ENCODE results near the gene RNASE9. TPM values are rescaled to one million over a fixed set of nuclear protein-coding genes. Genes with fewer than 3 reads are reported as not detected.

Gene RNASE9
- total RNA-seq, 4 donors from 2014 or later = not detected

DNA sequence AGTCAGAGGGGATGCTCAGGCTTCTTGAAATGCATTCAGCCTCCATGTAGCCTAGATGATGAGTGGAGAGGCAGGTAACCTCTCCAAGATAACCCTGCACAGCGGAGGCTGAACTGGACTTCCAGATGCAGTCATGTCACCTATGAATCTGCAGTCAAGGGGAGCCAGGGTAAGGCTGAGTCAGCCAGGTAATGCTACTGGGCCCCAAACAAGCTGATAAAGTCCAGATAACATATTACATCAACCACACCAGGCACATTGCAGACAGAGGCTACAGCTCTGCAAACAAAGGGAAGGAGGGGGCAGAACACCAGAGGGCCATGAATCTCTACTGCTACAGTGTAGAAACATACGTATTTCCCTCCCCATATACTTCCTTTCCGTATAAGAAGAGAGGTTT is 14.0 kb downstream of the RNASE9 start:
- intact Hi-C loops (cut with DNase I; ENCODE audit: low total_unique reads) = no loop called here
- TF ChIP-seq, protein P1, sequence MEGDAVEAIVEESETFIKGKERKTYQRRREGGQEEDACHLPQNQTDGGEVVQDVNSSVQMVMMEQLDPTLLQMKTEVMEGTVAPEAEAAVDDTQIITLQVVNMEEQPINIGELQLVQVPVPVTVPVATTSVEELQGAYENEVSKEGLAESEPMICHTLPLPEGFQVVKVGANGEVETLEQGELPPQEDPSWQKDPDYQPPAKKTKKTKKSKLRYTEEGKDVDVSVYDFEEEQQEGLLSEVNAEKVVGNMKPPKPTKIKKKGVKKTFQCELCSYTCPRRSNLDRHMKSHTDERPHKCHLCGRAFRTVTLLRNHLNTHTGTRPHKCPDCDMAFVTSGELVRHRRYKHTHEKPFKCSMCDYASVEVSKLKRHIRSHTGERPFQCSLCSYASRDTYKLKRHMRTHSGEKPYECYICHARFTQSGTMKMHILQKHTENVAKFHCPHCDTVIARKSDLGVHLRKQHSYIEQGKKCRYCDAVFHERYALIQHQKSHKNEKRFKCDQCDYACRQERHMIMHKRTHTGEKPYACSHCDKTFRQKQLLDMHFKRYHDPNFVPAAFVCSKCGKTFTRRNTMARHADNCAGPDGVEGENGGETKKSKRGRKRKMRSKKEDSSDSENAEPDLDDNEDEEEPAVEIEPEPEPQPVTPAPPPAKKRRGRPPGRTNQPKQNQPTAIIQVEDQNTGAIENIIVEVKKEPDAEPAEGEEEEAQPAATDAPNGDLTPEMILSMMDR (IDR thresholded peaks at IDR 0.05) = no peak
- no peak for TF ChIP-seq POLR2A (IDR thresholded peaks at IDR 0.05)

DNA sequence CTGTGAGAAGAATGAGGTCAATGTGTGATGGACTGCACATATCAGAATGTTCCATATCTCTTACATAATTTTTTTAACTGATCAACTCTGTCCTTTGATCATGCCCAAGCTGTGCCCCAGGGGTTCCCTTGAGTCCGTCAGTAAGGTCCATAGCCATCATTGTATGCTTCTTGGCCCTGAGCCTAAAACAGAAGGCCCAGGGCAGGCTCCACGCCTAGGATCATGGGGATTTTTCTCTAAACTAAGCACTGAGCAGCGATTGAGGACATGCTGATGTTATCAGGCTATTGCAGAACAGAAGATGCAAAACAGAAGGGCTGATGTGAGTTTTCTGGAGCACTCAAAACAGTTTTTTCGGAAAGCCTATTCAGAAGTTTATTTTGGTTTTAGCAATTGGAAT is 20.9 kb downstream of the RNASE9 start:
- H3K36me3 ChIP-seq = no peaks in the 10 kb centered on the region
- no peaks in the 10 kb centered on the region for H3K4me1 ChIP-seq
- no peaks in the 10 kb centered on the region for H3K9me3 ChIP-seq
- H3K27me3 ChIP-seq = no peaks in the 10 kb centered on the region
- intact Hi-C loops (cut with DNase I; ENCODE audit: low total_unique reads) = no loop called here
- no peak for TF ChIP-seq POLR2A (IDR thresholded peaks at IDR 0.05)
- TF ChIP-seq, protein P1 (IDR thresholded peaks at IDR 0.05) = no peak
- H3K27ac ChIP-seq = no peak overlapping the region
- H3K4me3 ChIP-seq = no peak overlapping the region
- DNase-seq = no peak

More for the DNA sequence above, 14.0 kb downstream of the RNASE9 start:
- Histone ChIP-seq H3K36me3 (no peaks in the 10 kb centered on the region), H3K27ac (no peak overlapping the region), H3K4me3 (no peak overlapping the region), H3K4me1 (no peaks in the 10 kb centered on the region), H3K9me3 (no peaks in the 10 kb centered on the region), H3K27me3 (no peaks in the 10 kb centered on the region)
- DNase-seq = no peak

DNA sequence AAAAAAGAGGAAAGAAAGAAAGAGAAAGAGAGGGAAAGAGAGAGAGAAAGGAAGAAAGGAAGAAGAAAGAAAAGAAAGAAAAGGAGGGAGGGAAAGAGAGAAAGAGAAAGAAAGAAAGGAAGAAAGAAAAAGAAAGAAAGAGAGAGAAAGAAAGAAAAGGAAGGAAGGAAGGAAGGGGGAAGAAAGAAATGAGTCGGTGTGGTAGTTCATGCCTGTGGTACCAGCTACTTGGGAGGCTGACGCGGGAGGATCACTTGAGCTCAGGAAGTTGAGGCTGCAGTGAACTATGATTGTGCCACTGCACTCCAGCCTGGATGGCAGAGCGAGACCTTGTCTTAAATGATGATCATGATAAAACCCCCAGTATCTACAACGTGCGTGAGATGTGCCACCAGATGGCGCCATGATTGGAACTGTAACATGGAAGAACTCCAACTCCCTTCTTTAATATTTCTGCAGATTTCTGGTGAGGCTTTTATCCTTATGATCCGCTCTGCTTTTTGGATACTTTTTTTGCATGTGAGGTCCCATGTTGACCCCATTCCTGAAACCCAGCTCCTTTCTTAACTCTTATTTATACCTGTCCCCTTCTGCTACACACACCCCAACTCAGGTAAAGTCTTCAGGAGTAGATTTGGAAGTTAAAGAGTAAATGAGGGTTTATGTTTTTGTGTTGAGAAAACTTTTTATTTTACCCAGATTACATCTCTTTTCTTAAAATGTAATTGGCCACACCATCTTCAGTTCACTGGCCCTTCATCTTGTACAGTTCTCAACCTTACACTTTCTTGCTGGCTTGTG is 29.9 kb downstream of the RNASE9 start:
- Histone ChIP-seq H3K4me1 (no peaks in the 10 kb centered on the region), H3K27me3 (no peaks in the 10 kb centered on the region), H3K9me3 (no peaks in the 10 kb centered on the region), H3K4me3 (no peak overlapping the region), H3K27ac (no peak overlapping the region), H3K36me3 (no peaks in the 10 kb centered on the region)
- intact Hi-C loops (cut with DNase I; ENCODE audit: low total_unique reads) = no loop called here
- DNase-seq = peak; percentile 63 to 76
- no peak for TF ChIP-seq POLR2A (IDR thresholded peaks at IDR 0.05)
- TF ChIP-seq, protein P1 (IDR thresholded peaks at IDR 0.05) = peak; percentile 47 to 67 (median 56)

DNA sequence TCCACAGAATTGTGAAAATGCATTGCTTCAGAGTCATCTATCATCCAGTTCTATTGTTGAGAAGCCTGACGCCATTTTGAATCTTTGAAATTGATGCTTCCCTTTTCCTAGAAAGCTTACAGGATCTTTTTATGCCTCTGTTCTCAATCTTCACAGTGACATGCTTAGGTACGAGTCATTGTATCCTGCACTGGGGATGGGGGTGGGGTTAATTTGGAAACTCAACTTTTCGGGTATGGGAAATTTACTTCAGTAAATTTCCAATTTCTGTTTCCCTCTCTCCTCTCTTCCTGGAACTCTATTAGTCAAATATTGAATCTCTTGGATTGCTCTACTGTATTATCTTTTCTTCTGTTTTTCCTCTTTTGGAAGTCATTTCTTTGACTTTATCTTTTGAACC is 31.0 kb downstream of the RNASE9 start:
- no peaks in the 10 kb centered on the region for H3K4me1 ChIP-seq
- no peak overlapping the region for H3K4me3 ChIP-seq
- TF ChIP-seq POLR2A (IDR thresholded peaks at IDR 0.05) = no peak
- TF ChIP-seq, protein P1 (IDR thresholded peaks at IDR 0.05) = no peak
- no peaks in the 10 kb centered on the region for H3K27me3 ChIP-seq
- no peaks in the 10 kb centered on the region for H3K9me3 ChIP-seq
- no peaks in the 10 kb centered on the region for H3K36me3 ChIP-seq
- no peak overlapping the region for H3K27ac ChIP-seq
- intact Hi-C loops (cut with DNase I; ENCODE audit: low total_unique reads) = no loop called here
- DNase-seq = no peak

DNA sequence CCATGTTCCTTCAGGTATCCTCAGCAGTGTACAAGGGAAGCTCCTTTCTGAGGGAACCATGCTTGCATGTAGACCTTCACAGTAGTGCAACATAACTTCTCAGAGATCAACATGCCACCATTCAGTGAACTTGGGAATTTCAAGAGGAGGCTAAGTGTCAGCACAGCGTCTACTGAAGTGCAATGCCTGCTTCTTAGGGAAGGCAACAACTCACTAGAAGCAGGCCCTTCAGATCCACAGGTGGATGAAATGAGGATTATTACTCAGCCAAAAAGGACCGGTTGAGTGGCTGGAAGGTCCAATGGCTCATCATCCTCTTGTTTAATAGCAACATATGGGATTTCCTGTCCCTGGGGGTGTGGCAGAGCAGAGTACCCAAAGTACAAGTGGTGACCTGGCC is 36.8 kb downstream of the RNASE9 start:
- DNase-seq = no peak
- intact Hi-C loops (cut with DNase I; ENCODE audit: low total_unique reads) = no loop called here

More for the DNA sequence above, 36.8 kb downstream of the RNASE9 start:
- no peaks in the 10 kb centered on the region for H3K4me1 ChIP-seq
- H3K36me3 ChIP-seq = no peaks in the 10 kb centered on the region
- no peaks in the 10 kb centered on the region for H3K9me3 ChIP-seq
- no peaks in the 10 kb centered on the region for H3K27me3 ChIP-seq
- TF ChIP-seq, protein P1 (IDR thresholded peaks at IDR 0.05) = no peak
- TF ChIP-seq POLR2A (IDR thresholded peaks at IDR 0.05) = no peak
- H3K27ac ChIP-seq = no peak overlapping the region
- no peak overlapping the region for H3K4me3 ChIP-seq
